ENCODE results near the gene SPTLC2.

DNA sequence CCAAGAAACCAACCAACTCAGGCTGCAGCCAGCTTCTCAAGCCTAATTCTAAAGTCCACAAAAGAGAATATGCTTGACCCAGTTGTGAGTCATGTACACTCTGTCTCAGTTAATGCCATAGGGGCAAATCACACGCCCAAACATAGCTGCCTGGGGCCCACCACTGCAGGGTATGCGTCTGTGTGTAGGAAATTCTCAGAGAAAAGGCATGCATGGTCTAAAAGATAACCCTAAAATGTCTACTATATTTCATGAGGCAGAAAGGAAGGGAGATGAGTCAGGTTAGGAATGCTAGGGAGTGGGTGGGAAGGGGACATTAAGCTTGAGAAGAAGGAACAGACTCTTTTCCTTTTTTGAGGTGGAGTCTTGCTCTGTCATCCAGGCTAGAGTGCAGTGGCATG lies 22.3 kb upstream of the SPTLC2 start:
- TF ChIP-seq CTCF (IDR thresholded peaks at IDR 0.05; ENCODE audit: poor library complexity) (no peak), EZH2phosphoT487 (IDR thresholded peaks at IDR 0.05; ENCODE audit: low read depth, severe bottlenecking, unreplicated experiment) (no peak), EZH2 (IDR thresholded peaks at IDR 0.05; ENCODE audit: borderline replicate concordance) (no peak)
